MM.1S (cell line): ENCODE data around the gene SNAPC1.

Experiments used
- DNase-seq: peaks from one replicate; pipeline ENCODE4 v3.0.0-alpha.2; 2015
- H2AFZ ChIP-seq: fragments of 300-600 bp; sonication (generic); 2 replicates; pipeline ENCODE4 v1.6.0; 2016; ENCODE audit warnings: antibody characterized with exemption, low read length
- H3F3A ChIP-seq: fragments of 300-600 bp; sonication (generic); 2 replicates; pipeline ENCODE4 v1.6.1; 2016; ENCODE audit warnings: mild to moderate bottlenecking, antibody characterized with exemption, low read length, moderate library complexity, mixed read lengths; ENCODE audit not compliant: insufficient read depth
- H3K27ac ChIP-seq: fragments of 300-600 bp; sonication (generic); 2 replicates; pipeline ENCODE4 v1.5.1; 2016; ENCODE audit warnings: mild to moderate bottlenecking, low read length
- H3K27me3 ChIP-seq: fragments of 300-600 bp; sonication (generic); replicated peaks from 2 replicates; pipeline ENCODE4 v1.6.0; 2016; ENCODE audit warnings: low read length; ENCODE audit not compliant: insufficient read depth
- H3K36me3 ChIP-seq: fragments of 300-600 bp; sonication (generic); replicated peaks from 2 replicates; pipeline ENCODE4 v1.6.1; 2016; ENCODE audit warnings: mild to moderate bottlenecking, low read length, mixed read lengths; ENCODE audit not compliant: insufficient read depth
- H3K4me1 ChIP-seq: fragments of 300-600 bp; sonication (generic); 2 replicates; pipeline ENCODE4 v1.6.1; 2016; ENCODE audit warnings: low read length, mixed read lengths
- H3K4me2 ChIP-seq: fragments of 300-600 bp; sonication (generic); 2 replicates; pipeline ENCODE4 v1.6.0; 2016; ENCODE audit warnings: low read depth, low read length
- H3K4me3 ChIP-seq: fragments of 300-600 bp; sonication (generic); 2 replicates; pipeline ENCODE4 v1.5.1; 2016; ENCODE audit warnings: low read length, mixed read lengths
- H3K79me2 ChIP-seq: fragments of 300-600 bp; sonication (generic); 2 replicates; pipeline ENCODE4 v1.6.1; 2016; ENCODE audit warnings: mixed run types, low read length, mixed read lengths
- H3K9ac ChIP-seq: fragments of 300-600 bp; sonication (generic); 2 replicates; pipeline ENCODE4 v1.6.1; 2016; ENCODE audit warnings: low read length, mixed read lengths
- H3K9me2 ChIP-seq: fragments of 300-600 bp; sonication (generic); replicated peaks from 2 replicates; pipeline ENCODE4 v1.6.1; 2016; ENCODE audit warnings: mild to moderate bottlenecking, low read length, mixed read lengths; ENCODE audit not compliant: insufficient read depth
- H3K9me3 ChIP-seq: fragments of 300-600 bp; sonication (generic); replicated peaks from 2 replicates; pipeline ENCODE4 v1.6.1; 2016; ENCODE audit warnings: mild to moderate bottlenecking, low read length, mixed read lengths; ENCODE audit not compliant: insufficient read depth
- H4K20me1 ChIP-seq: fragments of 300-600 bp; sonication (generic); 2 replicates; pipeline ENCODE4 v1.6.1; 2016; ENCODE audit warnings: mild to moderate bottlenecking, low read length, moderate library complexity, mixed read lengths; ENCODE audit not compliant: insufficient read depth
- CTCF ChIP-seq: fragments of 300-600 bp; sonication (generic); IDR thresholded peaks from 2 replicates; pipeline ENCODE4 v1.5.1; 2016; ENCODE audit warnings: antibody characterized with exemption, low read length, mixed read lengths
- EZH2 ChIP-seq: fragments of 300-600 bp; sonication (generic); optimal IDR thresholded peaks from 2 replicates; pipeline ENCODE3; 2017; ENCODE audit warnings: low read depth, mild to moderate bottlenecking, antibody characterized with exemption, low read length, mixed read lengths
- EZH2phosphoT487 ChIP-seq: fragments of 300-600 bp; sonication (generic); IDR thresholded peaks from 2 replicates; pipeline ENCODE4 v1.6.1; 2018; ENCODE audit warnings: antibody characterized with exemption, low read length

Gene SNAPC1

GRCh38 chr14:61802010-61802568, 39.9 kb downstream of the SNAPC1 start:
- Histone ChIP-seq H3F3A (no peaks in the 10 kb centered on the region), H3K27ac (no peak overlapping the region), H3K4me2 (no peak overlapping the region), H2AFZ (no peak overlapping the region), H4K20me1 (no peaks in the 10 kb centered on the region), H3K27me3 (no peaks in the 10 kb centered on the region), H3K9me3 (no peaks in the 10 kb centered on the region), H3K9me2 (no peaks in the 10 kb centered on the region), H3K36me3 (no peaks in the 10 kb centered on the region), H3K4me3 (no peak overlapping the region), H3K4me1 (0 out of 2 replicates have a peak, but pooled peaks cover 6% of the 10 kb centered on the region), H3K9ac (no peak overlapping the region), H3K79me2 (no peaks in the 10 kb centered on the region)
- no peak for DNase-seq
- TF ChIP-seq CTCF (no peak), EZH2 (no peak), EZH2phosphoT487 (no peak)

- Histone ChIP-seq H3K36me3 (no peaks in the 10 kb centered on the region), H3K79me2 (no peaks in the 10 kb centered on the region), H3K4me3 (no peak overlapping the region), H3K4me1 (0 out of 2 replicates have a peak, but pooled peaks cover 6% of the 10 kb centered on the region), H2AFZ (no peak overlapping the region), H3K4me2 (no peak overlapping the region), H3K27ac (no peak overlapping the region), H3K9ac (no peak overlapping the region), H3K27me3 (no peaks in the 10 kb centered on the region), H3F3A (no peaks in the 10 kb centered on the region), H3K9me2 (no peaks in the 10 kb centered on the region), H4K20me1 (no peaks in the 10 kb centered on the region), H3K9me3 (no peaks in the 10 kb centered on the region)
- DNase-seq = peak; percentile 35
- TF ChIP-seq CTCF (no peak), EZH2 (no peak), EZH2phosphoT487 (no peak)
These were observed 41.5 kb downstream of the SNAPC1 start for GRCh38 chr14:61803755-61804154.

GRCh38 chr14:61805451-61805850, 43.2 kb downstream of the SNAPC1 start:
- TF ChIP-seq EZH2phosphoT487 = no peak
- no peak for TF ChIP-seq EZH2
- TF ChIP-seq CTCF = no peak
- DNase-seq = no peak

More at GRCh38 chr14:61805451-61805850, 43.2 kb downstream of the SNAPC1 start:
- Histone ChIP-seq H4K20me1 (no peaks in the 10 kb centered on the region), H3K4me3 (no peak overlapping the region), H3K9ac (no peak overlapping the region), H3K27ac (no peak overlapping the region), H3K9me3 (no peaks in the 10 kb centered on the region), H3K9me2 (no peaks in the 10 kb centered on the region), H3K27me3 (no peaks in the 10 kb centered on the region), H3K36me3 (no peaks in the 10 kb centered on the region), H3F3A (no peaks in the 10 kb centered on the region), H2AFZ (no peak overlapping the region), H3K79me2 (no peaks in the 10 kb centered on the region), H3K4me1 (0 out of 2 replicates have a peak, but pooled peaks cover 6% of the 10 kb centered on the region), H3K4me2 (no peak overlapping the region)
